A673 (cell line): ENCODE data around the gene NRBP1.
"Not testable (repeated sequence)": the region's sequence is repeated elsewhere in the genome, so short reads cannot be mapped to it uniquely, and the experiment has no call there.

Experiments used
- EZH2 ChIP-seq: fragments of 200-600 bp; sonication (generic); IDR thresholded peaks from 2 replicates; pipeline ENCODE4 v1.6.1; 2017; ENCODE audit warnings: borderline replicate concordance, low read depth, mild to moderate bottlenecking, mixed read lengths, antibody characterized with exemption, low read length; ENCODE audit not compliant: poor library complexity, severe bottlenecking
- TF ChIP-seq, protein P1 (sequence below): fragments of 300-800, 200-600 bp; sonication (generic); conservative IDR thresholded peaks from 2 replicates; pipeline ENCODE4 v1.5.1; 2017; ENCODE audit warnings: low read depth, mild to moderate bottlenecking, antibody characterized with exemption, low read length, moderate library complexity, mixed read lengths

DNA sequence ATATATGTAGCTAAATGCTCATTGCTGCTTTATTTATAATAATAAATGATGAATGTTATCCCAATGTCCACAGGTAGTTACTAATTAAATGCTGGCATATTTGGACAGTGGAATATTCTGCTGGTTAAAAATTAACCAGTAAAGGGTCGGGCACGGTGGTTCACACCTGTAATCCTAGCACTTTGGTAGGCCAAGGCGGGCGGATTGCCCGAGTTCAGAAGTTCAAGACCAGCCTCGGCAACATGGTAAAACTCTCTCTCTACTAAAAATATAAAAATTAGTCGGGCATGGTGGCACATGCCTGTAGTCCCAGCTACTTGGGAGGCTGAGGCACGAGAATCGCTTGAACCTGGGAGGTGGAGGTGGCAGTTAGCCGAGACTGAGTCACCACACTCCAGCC lies 3.4 kb upstream of the NRBP1 start:
- not testable (repeated sequence) for TF ChIP-seq EZH2
- TF ChIP-seq, protein P1, sequence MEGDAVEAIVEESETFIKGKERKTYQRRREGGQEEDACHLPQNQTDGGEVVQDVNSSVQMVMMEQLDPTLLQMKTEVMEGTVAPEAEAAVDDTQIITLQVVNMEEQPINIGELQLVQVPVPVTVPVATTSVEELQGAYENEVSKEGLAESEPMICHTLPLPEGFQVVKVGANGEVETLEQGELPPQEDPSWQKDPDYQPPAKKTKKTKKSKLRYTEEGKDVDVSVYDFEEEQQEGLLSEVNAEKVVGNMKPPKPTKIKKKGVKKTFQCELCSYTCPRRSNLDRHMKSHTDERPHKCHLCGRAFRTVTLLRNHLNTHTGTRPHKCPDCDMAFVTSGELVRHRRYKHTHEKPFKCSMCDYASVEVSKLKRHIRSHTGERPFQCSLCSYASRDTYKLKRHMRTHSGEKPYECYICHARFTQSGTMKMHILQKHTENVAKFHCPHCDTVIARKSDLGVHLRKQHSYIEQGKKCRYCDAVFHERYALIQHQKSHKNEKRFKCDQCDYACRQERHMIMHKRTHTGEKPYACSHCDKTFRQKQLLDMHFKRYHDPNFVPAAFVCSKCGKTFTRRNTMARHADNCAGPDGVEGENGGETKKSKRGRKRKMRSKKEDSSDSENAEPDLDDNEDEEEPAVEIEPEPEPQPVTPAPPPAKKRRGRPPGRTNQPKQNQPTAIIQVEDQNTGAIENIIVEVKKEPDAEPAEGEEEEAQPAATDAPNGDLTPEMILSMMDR = not testable (repeated sequence)
